GM12872 (cell line): ENCODE measurements around the gene GOPC.

Source experiments
- CTCF ChIP-seq: IDR thresholded peaks from 3 replicates; pipeline ENCODE4 v1.5.1; 2011; ENCODE audit warnings: low read depth, mild to moderate bottlenecking, low read length, moderate library complexity; ENCODE audit not compliant: insufficient read depth

Gene GOPC

GRCh38 chr6:117590447-117590846, 11.9 kb downstream of the GOPC start:
- no peak for TF ChIP-seq CTCF

- TF ChIP-seq CTCF: no peak
These were observed 16.7 kb downstream of the GOPC start for GRCh38 chr6:117585647-117586046.

DNA sequence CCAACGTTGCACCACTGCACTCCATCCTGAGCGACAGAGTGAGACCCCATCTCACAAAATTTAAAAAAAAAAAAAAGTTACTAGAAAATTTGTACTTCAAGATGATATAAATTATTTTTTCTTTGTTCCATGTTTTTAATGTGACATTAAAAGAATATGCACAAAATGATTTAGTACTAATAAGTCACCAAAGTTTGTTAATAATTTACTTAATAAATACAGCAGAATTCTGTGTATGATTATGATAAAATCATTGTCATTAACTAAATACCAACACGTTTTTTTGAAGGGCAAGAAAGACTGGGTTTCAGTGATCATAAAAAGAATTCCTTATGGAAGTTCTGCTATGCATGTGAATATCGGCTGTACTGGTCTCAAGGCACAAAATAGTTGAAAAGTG, 28.1 kb downstream of the GOPC start:
- TF ChIP-seq CTCF: no peak

- no peak for TF ChIP-seq CTCF
These were observed 29.2 kb downstream of the GOPC start for GRCh38 chr6:117573006-117573680.

- TF ChIP-seq CTCF: no peak
These were observed 33.4 kb downstream of the GOPC start for GRCh38 chr6:117568831-117569410.

GRCh38 chr6:117568247-117568646, 34.1 kb downstream of the GOPC start:
- TF ChIP-seq CTCF: no peak

DNA sequence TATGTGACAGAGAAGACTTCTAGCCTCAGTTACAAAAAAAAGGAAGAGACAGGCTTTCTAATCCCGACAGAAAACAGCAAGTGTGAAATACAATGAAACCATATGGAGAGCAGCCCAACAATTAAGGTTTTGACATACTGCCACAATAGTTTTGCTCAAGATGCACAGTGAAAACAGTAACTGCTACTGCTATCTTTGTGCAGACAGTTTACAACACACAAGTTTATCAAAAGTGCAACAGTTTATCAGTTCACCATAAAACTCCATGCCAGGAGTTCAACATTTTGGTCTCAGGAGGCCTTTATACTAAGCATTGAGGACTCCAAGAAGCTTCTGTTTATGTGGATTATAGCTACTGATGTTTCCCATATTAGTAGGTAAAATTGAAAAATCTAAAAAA, 37.6 kb downstream of the GOPC start:
- TF ChIP-seq CTCF: no peak

- no peak for TF ChIP-seq CTCF
These were observed 41.2 kb downstream of the GOPC start for GRCh38 chr6:117561128-117561527.
